Body of pancreas (tissue), 4 donors: ENCODE measurements around the gene ZGRF1. TPM values are rescaled to one million over a fixed set of nuclear protein-coding genes. Genes with fewer than 3 reads are reported as not detected.

Source experiments
- ATAC-seq: fragments of 150-250 bp; one replicate; pipeline ENCODE4 v1.9.1; 2016
- DNase-seq, 4 donors: peaks; one replicate each; pipeline ENCODE4 v3.0.0-alpha.2; 2019
- H3K27ac ChIP-seq, 4 donors: fragments of 200-600 bp; sonication (generic); 1 replicate in 3 of 4; 2 replicates in 1 of 4; pipeline versions ENCODE4 v1.5.1 to v1.6.1; 2016 to 2019; ENCODE audit warnings: mild to moderate bottlenecking in 1 of 4, mixed read lengths in 1 of 4, moderate library complexity in 1 of 4
- H3K27me3 ChIP-seq, 2 donors: fragments of 200-600 bp; sonication (generic); one replicate each; pipeline ENCODE4 v1.6.0; 2016; ENCODE audit warnings: mild to moderate bottlenecking in 1 of 2
- H3K36me3 ChIP-seq, 2 donors: fragments of 200-600 bp; sonication (generic); replicated peaks in 1 of 2; 2 replicates each; pipeline ENCODE4 v1.5.1; 2016; ENCODE audit warnings: low read depth in 2 of 2; ENCODE audit not compliant: insufficient read depth in 1 of 2
- H3K4me1 ChIP-seq: fragments of 200-600 bp; sonication (generic); one replicate; pipeline ENCODE4 v1.6.0; 2016
- H3K4me3 ChIP-seq, 2 donors: fragments of 200-600 bp; sonication (generic); 1 replicate in 1 of 2; 2 replicates in 1 of 2; pipeline ENCODE4 v1.5.1; 2016 to 2019
- H3K9me3 ChIP-seq, 3 donors: fragments of 200-600 bp; sonication (generic); 1 replicate in 2 of 3; 2 replicates in 1 of 3; pipeline ENCODE4 v1.5.1; 2016
- CTCF ChIP-seq, 7 experiments: fragments of 450-650 bp in 4 of 7; fragments of 200-600 bp in 3 of 7; sonication (generic) in 3 of 7; IDR thresholded peaks; one replicate each; pipeline ENCODE4 v1.5.1; 2016 to 2019; ENCODE audit warnings: antibody characterized with exemption in 7 of 7
- POLR2A ChIP-seq, 3 donors: fragments of 450-650 bp; IDR thresholded peaks; one replicate each; pipeline ENCODE4 v1.6.1; 2016; ENCODE audit warnings: antibody characterized with exemption in 3 of 3, mild to moderate bottlenecking in 2 of 3
- WGBS, 2 donors: methylation state at CpG; one replicate each; pipeline ENCODE4 v1.1.5; 2017; 5-methylcytosine and 5-hydroxymethylcytosine counted together
- intact Hi-C: fragments of 100-400 bp; cut with DNase I; formaldehyde crosslinking; loops from one replicate; pipeline ENCODE4 v1.15.1; 2023
- total RNA-seq, 2 donors: library from RNA; depleted of rRNA; stranded (reverse); fragments of >200 nt; gene quantifications; one replicate each; pipeline ENCODE4 v1.1.0, GENCODE V29; 2016

The ZGRF1 gene
- total RNA-seq, 2 donors from 2014 or later, result 1.3 to 3.4 TPM

GRCh38 chr4:112589206-112589605 lies 47.5 kb downstream of the ZGRF1 start:
- no peak overlapping the region for H3K27ac ChIP-seq
- intact Hi-C loops, result no loop called here
- H3K4me3 ChIP-seq, result no peak overlapping the region
- no peak for DNase-seq
- no peaks in the 10 kb centered on the region for H3K27me3 ChIP-seq
- no peak for TF ChIP-seq CTCF (IDR thresholded peaks at IDR 0.05)
- no peak for TF ChIP-seq POLR2A (IDR thresholded peaks at IDR 0.05)
- H3K4me1 ChIP-seq, result no peaks in the 10 kb centered on the region
- no peaks in the 10 kb centered on the region for H3K9me3 ChIP-seq
- no peaks in the 10 kb centered on the region for H3K36me3 ChIP-seq
- no peak for ATAC-seq

DNA sequence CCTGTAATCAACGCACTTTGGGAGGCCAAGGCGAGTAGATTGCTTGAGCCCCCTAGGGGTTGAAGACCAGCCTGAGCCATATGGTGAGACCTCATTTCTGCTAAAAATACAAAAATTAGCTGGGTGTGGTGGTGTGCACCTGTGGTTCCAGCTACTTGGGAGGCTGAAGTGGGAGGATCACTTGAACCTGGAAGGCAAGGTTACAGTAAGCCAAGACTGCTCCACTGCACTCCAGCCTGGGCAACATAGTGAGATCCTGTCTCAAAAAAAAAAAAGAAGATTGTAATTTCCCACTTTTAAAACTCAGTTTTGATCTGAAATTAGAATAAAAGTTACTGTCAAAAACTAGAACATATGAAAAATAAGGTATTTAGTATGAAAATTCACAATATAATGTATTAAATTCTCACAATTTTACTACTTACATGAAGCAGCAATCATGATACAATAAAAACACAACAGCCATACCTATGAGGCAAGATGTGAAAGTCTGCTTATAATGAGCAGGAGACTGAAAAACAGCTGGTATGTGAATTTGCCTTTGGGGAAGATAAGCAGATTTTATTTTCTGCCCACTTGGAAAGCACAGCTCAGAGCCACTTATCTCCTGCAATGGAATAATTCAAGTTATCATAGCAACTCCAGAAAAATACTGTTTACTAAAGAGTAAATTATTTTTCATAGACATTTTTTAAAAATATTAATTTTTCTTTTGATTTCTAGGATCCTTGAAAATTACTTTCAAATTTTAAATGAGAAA lies 50.6 kb downstream of the ZGRF1 start:
- DNase-seq (no peak), ATAC-seq (no peak)
- H3K9me3 ChIP-seq, result no peaks in the 10 kb centered on the region
- H3K27me3 ChIP-seq, result no peaks in the 10 kb centered on the region
- no peaks in the 10 kb centered on the region for H3K36me3 ChIP-seq
- H3K4me1 ChIP-seq, result no peaks in the 10 kb centered on the region
- intact Hi-C loops, result no loop called here
- H3K27ac ChIP-seq, result no peak overlapping the region
- H3K4me3 ChIP-seq, result no peak overlapping the region
- no peak for TF ChIP-seq POLR2A (IDR thresholded peaks at IDR 0.05)
- TF ChIP-seq CTCF (IDR thresholded peaks at IDR 0.05), result no peak
- 95 to 98% methylated on average over 2 of the region's 2 CpGs for WGBS, 2 donors

DNA sequence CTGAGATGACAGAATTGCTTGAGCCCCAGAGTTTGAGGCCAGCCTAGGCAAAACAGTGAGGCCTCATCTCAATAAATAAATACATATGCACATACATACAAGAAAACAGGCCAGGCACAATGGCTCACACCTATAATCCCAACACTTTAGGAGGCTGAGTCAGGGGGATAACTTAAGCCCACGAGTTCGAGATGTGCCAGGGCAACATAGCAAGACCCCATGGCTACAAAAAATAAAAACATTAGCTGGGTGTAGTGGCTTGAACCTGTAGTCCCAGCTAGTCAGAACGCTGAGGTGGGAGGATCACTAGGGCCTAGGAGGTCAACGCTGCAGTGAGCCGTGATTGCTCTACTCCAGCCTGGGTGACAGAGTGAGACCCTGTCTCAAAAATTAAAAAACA lies 69.2 kb downstream of the ZGRF1 start:
- Histone ChIP-seq H3K27me3 (no peaks in the 10 kb centered on the region), H3K4me1 (no peaks in the 10 kb centered on the region), H3K4me3 (no peak overlapping the region), H3K27ac (no peak overlapping the region), H3K36me3 (no peaks in the 10 kb centered on the region), H3K9me3 (no peaks in the 10 kb centered on the region)
- WGBS, 2 donors, result 90 to 96% methylated on average over 5 of the region's 5 CpGs
- TF ChIP-seq POLR2A (IDR thresholded peaks at IDR 0.05) (no peak), CTCF (IDR thresholded peaks at IDR 0.05) (no peak)
- no peak for DNase-seq
- intact Hi-C loops, result no loop called here
- no peak for ATAC-seq

DNA sequence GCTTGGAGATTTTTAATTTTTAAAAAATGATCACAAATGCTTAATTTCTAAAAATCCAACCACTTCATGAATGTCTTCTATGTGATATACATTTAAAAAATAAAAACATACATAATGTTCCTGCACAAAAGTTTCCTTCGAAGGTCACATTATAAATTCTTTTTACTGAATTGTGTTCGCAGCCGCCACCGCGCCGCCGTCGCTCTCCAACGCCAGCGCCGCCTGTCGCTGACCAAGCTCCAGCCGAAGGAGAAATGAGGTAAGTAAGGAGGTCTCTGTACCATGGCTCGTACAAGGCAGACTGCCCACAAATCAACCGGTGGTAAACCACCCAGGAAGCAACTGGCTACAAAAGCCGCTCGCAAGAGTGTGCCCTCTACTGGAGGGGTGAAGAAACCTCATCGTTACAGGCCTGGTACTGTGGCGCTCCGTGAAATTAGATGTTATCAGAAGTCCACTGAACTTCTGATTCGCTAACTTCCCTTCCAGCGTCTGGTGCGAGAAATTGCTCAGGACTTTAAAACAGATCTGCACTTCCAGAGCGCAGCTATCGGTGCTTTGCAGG lies 71.9 kb downstream of the ZGRF1 start:
- DNase-seq (no peak), ATAC-seq (no peak)
- Histone ChIP-seq H3K4me1 (no peaks in the 10 kb centered on the region), H3K9me3 (no peaks in the 10 kb centered on the region), H3K27me3 (no peaks in the 10 kb centered on the region), H3K36me3 (no peaks in the 10 kb centered on the region), H3K27ac (no peak overlapping the region), H3K4me3 (no peak overlapping the region)
- no peak for TF ChIP-seq CTCF (IDR thresholded peaks at IDR 0.05)
- no peak for TF ChIP-seq POLR2A (IDR thresholded peaks at IDR 0.05)
- intact Hi-C loops, result no loop called here
- 93 to 97% methylated on average over 25 of the region's 25 CpGs for WGBS, 2 donors
